GM12878 (cell line): ENCODE measurements around the gene PRRX1. TPM values are rescaled to one million over a fixed set of nuclear protein-coding genes. Genes with fewer than 3 reads are reported as not detected.
A peak's percentile ranks its signal among the peaks of the same experiment; 100 is the strongest.

Source experiments
- ATAC-seq: fragments of 200-7000 bp; cut with Tn5 transposase; 3 replicates; pipeline ENCODE4 v1.9.1; 2020; ENCODE audit warnings: mild to moderate bottlenecking, moderate library complexity
- BruUV-seq: library from RNA; stranded (reverse); fragments of 400-500 nt; replicated peaks from 2 replicates; lab custom pipeline; 2021; lab: Mats Ljungman, UMichigan
- CTCF ChIA-PET: fragments of 300-600 bp; sonication (Branson Sonifier 250); formaldehyde crosslinking; extraction: SDS; loops from one replicate; lab custom pipeline; 2021; ENCODE audit warnings: inconsistent platforms; lab: Yijun Ruan, JAX
- POLR2A ChIA-PET: fragments of 350-600 bp; formaldehyde crosslinking; extraction: SDS; loops from one replicate; lab custom pipeline; 2021; ENCODE audit warnings: inconsistent platforms; lab: Charles Lee
- RAD21 ChIA-PET: fragments of 300-600 bp; sonication (Branson Sonifier 250); formaldehyde crosslinking; loops from one replicate; lab custom pipeline; 2023; ENCODE audit warnings: antibody characterized with exemption; ENCODE audit not compliant: unreplicated experiment; lab: Charles Lee
- SMC1A ChIA-PET: fragments of 300-600 bp; sonication (Branson Sonifier 250); formaldehyde crosslinking; loops from one replicate; lab custom pipeline; 2023; ENCODE audit not compliant: unreplicated experiment, uncharacterized antibody; lab: Charles Lee
- DNase-seq: peaks from one replicate; pipeline ENCODE4 v3.0.0-alpha.2; 2011; ENCODE audit warnings: low read depth, low spot score
- FAIRE-seq: peaks from 3 replicates; lab custom pipeline; 2011; peaks lifted over from hg19 to GRCh38; lab: Jason Lieb, UNC
- H2AFZ ChIP-seq: 2 replicates; pipeline ENCODE4 v1.6.0; 2011; ENCODE audit warnings: low read depth, low read length, control low read depth; ENCODE audit not compliant: control insufficient read depth
- H3K27ac ChIP-seq: 2 replicates; pipeline ENCODE4 v1.5.1; 2011; ENCODE audit warnings: control low read depth; ENCODE audit not compliant: control insufficient read depth, insufficient read depth
- H3K27me3 ChIP-seq, 2 experiments: replicated peaks in 1 of 2; 2 replicates each; pipeline versions ENCODE4 v1.6.0 to v1.6.1; 2011; ENCODE audit warnings: low read length in 1 of 2; ENCODE audit not compliant: control insufficient read depth in 2 of 2, insufficient read depth in 2 of 2
- H3K36me3 ChIP-seq, 2 experiments: 2 replicates each; pipeline ENCODE4 v1.5.1; 2011; ENCODE audit warnings: low read length in 1 of 2; ENCODE audit not compliant: control insufficient read depth in 2 of 2, insufficient read depth in 2 of 2
- H3K4me1 ChIP-seq: 2 replicates; pipeline ENCODE4 v1.6.1; 2011; ENCODE audit warnings: mild to moderate bottlenecking, low read length, moderate library complexity, mixed read lengths; ENCODE audit not compliant: control insufficient read depth, insufficient read depth
- H3K4me2 ChIP-seq: 2 replicates; pipeline ENCODE4 v1.6.0; 2011; ENCODE audit warnings: control low read depth; ENCODE audit not compliant: control insufficient read depth, insufficient read depth
- H3K4me3 ChIP-seq: fragments of 200-600 bp; sonication (generic); 2 replicates; pipeline ENCODE4 v1.5.1; 2016
- H3K79me2 ChIP-seq: 2 replicates; pipeline ENCODE4 v1.6.0; 2011; ENCODE audit warnings: low read length; ENCODE audit not compliant: control insufficient read depth, insufficient read depth
- H3K9ac ChIP-seq: 2 replicates; pipeline ENCODE4 v1.8.0; 2011; ENCODE audit warnings: low read length, control low read depth, mixed read lengths; ENCODE audit not compliant: control insufficient read depth, insufficient read depth
- H3K9me3 ChIP-seq: replicated peaks from 3 replicates; pipeline ENCODE4 v1.5.1; 2011; ENCODE audit warnings: mild to moderate bottlenecking, low read length; ENCODE audit not compliant: control insufficient read depth, insufficient read depth
- H4K20me1 ChIP-seq: 2 replicates; pipeline ENCODE4 v1.6.0; 2011; ENCODE audit not compliant: control insufficient read depth, insufficient read depth
- ETV6 ChIP-seq, 2 experiments: fragments of 450-650 bp in 1 of 2; IDR thresholded peaks in 1 of 2; conservative IDR thresholded peaks in 1 of 2; 2 replicates each; pipeline ENCODE4 v1.6.1; 2014; ENCODE audit warnings: antibody characterized with exemption in 1 of 2, borderline replicate concordance in 1 of 2, low read depth in 1 of 2, mild to moderate bottlenecking in 1 of 2, moderate library complexity in 1 of 2
- MLLT1 ChIP-seq: fragments of 450-650 bp; IDR thresholded peaks from 2 replicates; pipeline ENCODE4 v1.6.1; 2016; ENCODE audit warnings: mild to moderate bottlenecking
- MXI1 ChIP-seq: fragments of 150-350 bp; IDR thresholded peaks from 2 replicates; pipeline ENCODE4 v1.6.1; 2011; ENCODE audit warnings: low read depth, mild to moderate bottlenecking, inconsistent platforms, low read length, improper control_type of control experiment
- ZNF622 ChIP-seq: fragments of 450-650 bp; IDR thresholded peaks from 2 replicates; pipeline ENCODE4 v1.6.1; 2017; ENCODE audit warnings: mild to moderate bottlenecking, inconsistent platforms
- WGBS: methylation state at CpG from one replicate; pipeline ENCODE4 v1.1.6; 2016; ENCODE audit warnings: low lambda C conversion rate; ENCODE audit not compliant: insufficient replicate concordance, insufficient coverage; ENCODE audit errors: missing lambda C conversion rate; 5-methylcytosine and 5-hydroxymethylcytosine counted together
- in situ Hi-C: fragments of 300-500 bp; cut with MboI; formaldehyde crosslinking; loops from 9 replicates; pipeline ENCODE4 v1.14.3; 2018; ENCODE audit warnings: mixed read lengths
- intact Hi-C: fragments of 100-400 bp; cut with micrococcal nuclease; formaldehyde crosslinking; loops from one replicate; pipeline ENCODE4 v1.14.2; 2022; ENCODE audit not compliant: unreplicated experiment
- polyA plus RNA-seq, 11 experiments: library from polyadenylated mRNA; depleted of rRNA in 4 of 11; unstranded in 6 of 11; stranded (reverse) in 5 of 11; fragments of >200 nt; fragmentation: Nextera tagmentation in 4 of 11; fragmentation: Illumina TruSeq in 1 of 11; extraction: Ambion mirVana in 4 of 11; extraction: Trizol in 1 of 11; gene quantifications; 1 replicate in 1 of 11; 2 replicates in 10 of 11; pipeline versions ENCODE4 v1.2.1 to v1.2.3, GENCODE V29; 2011 to 2016; ENCODE audit warnings: inconsistent platforms in 2 of 11, missing spikeins in 2 of 11, low read depth in 1 of 11
- total RNA-seq, 4 experiments: library from RNA; depleted of rRNA in 3 of 4; stranded (reverse); fragments of >200 nt in 3 of 4; fragmentation: Illumina TruSeq in 1 of 4; extraction: Trizol in 1 of 4; gene quantifications; 2 replicates each; pipeline versions ENCODE4 v1.2.1 to v1.2.3, GENCODE V29; 2013 to 2021
- TF ChIP-seq, protein P1 (sequence below): IDR thresholded peaks from 2 replicates; pipeline ENCODE4 v1.6.1; 2012; ENCODE audit warnings: low read length, inconsistent platforms
- TF ChIP-seq, protein P2 (sequence below): fragments of 450-650 bp; IDR thresholded peaks from 2 replicates; pipeline ENCODE4 v1.6.1; 2017; ENCODE audit warnings: mild to moderate bottlenecking

The PRRX1 gene
- total and polyA plus RNA-seq, 10 of the 15 experiments (the other 5 are each of a cell fraction or from before 2014, with no cell fraction given): 0.42 to 64.6 (median 1.5) TPM

DNA sequence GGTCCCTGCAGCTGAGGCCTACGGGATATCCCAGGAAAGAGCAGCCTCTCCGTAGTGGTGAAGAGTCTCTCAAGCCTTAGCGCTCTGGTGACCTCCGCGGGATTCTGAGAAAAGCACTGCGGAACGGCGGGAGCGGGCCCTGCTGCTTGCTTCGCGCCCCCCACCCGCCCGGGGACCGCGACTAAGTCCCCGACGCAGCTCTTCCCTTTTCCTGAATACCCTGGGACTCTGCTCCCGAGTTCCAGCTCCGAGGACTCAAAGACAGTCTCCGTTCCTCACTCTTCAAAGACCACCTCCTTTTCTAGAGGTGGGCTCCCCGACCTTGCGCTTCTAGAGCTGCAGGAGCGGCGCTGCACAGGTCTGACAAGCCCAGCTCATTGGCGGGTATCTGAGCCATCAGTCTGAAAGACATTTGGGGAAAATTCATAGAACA, 3.6 kb upstream of the PRRX1 start:
- no peaks in the 10 kb centered on the region for H3K79me2 ChIP-seq
- CTCF ChIA-PET: interaction anchor here (0.7 to 5.8 kb wide), 14 partner anchors 10 to 650 kb away, joined by 3 to 18 read pairs (median 4); no protein-coding TSS in a partner anchor
- SMC1A ChIA-PET: interaction anchor here (0.7 to 12.1 kb wide), 15 partner anchors 9 to 590 kb away, joined by 3 to 150 read pairs (median 5); partner anchors contain the start of gene GORAB
- H3K9me3 ChIP-seq: no peaks in the 10 kb centered on the region; the same call in 2 of the 3 replicates
- no peak overlapping the region for H2AFZ ChIP-seq
- H4K20me1 ChIP-seq: no peaks in the 10 kb centered on the region
- H3K9ac ChIP-seq: no peak overlapping the region
- FAIRE-seq: no peak
- peaks cover 10 to 29% of the 10 kb centered on the region in 2 experiments for H3K27me3 ChIP-seq
- TF ChIP-seq, protein P1, sequence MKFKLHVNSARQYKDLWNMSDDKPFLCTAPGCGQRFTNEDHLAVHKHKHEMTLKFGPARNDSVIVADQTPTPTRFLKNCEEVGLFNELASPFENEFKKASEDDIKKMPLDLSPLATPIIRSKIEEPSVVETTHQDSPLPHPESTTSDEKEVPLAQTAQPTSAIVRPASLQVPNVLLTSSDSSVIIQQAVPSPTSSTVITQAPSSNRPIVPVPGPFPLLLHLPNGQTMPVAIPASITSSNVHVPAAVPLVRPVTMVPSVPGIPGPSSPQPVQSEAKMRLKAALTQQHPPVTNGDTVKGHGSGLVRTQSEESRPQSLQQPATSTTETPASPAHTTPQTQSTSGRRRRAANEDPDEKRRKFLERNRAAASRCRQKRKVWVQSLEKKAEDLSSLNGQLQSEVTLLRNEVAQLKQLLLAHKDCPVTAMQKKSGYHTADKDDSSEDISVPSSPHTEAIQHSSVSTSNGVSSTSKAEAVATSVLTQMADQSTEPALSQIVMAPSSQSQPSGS: no peak
- TF ChIP-seq MXI1 (no peak), ETV6 (conservative IDR thresholded peaks at IDR 0.05 in 1 of 2, IDR thresholded peaks at IDR 0.05 in 1 of 2; ENCODE audit: borderline replicate concordance in 1 of 2, low read depth in 1 of 2) (no peak), ZNF622 (no peak), MLLT1 (peak; percentile 45; the same call in 1 of the 2 replicates)
- TF ChIP-seq, protein P2, sequence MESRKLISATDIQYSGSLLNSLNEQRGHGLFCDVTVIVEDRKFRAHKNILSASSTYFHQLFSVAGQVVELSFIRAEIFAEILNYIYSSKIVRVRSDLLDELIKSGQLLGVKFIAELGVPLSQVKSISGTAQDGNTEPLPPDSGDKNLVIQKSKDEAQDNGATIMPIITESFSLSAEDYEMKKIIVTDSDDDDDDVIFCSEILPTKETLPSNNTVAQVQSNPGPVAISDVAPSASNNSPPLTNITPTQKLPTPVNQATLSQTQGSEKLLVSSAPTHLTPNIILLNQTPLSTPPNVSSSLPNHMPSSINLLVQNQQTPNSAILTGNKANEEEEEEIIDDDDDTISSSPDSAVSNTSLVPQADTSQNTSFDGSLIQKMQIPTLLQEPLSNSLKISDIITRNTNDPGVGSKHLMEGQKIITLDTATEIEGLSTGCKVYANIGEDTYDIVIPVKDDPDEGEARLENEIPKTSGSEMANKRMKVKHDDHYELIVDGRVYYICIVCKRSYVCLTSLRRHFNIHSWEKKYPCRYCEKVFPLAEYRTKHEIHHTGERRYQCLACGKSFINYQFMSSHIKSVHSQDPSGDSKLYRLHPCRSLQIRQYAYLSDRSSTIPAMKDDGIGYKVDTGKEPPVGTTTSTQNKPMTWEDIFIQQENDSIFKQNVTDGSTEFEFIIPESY: peak; percentile 55; the same call in 1 of the 2 replicates
- TF ChIP-seq, all 136 proteins: peak for 2
- ATAC-seq: no peak
- intact Hi-C loops (loop anchor here (10.0 kb wide), 1 partner anchor 65 kb away; no protein-coding TSS in a partner anchor), in situ Hi-C loops (no loop called here)
- DNase-seq: no peak
- Histone ChIP-seq H3K4me1 (no peaks in the 10 kb centered on the region), H3K36me3 (no peaks in the 10 kb centered on the region), H3K4me3 (no peak overlapping the region), H3K4me2 (no peak overlapping the region), H3K27ac (no peak overlapping the region)
- BruUV-seq: no TSS peak
- RAD21 ChIA-PET: interaction anchor here (0.8 to 6.6 kb wide), 24 partner anchors 9 to 589 kb away, joined by 3 to 46 read pairs (median 4); partner anchors contain the start of gene GORAB
- POLR2A ChIA-PET: interaction anchor here (0.7 to 5.9 kb wide), 10 partner anchors 8 to 591 kb away, joined by 3 to 50 read pairs (median 4); no protein-coding TSS in a partner anchor
- WGBS: 55% methylated on average over 25 of the region's 25 CpGs
